IMR-90 (cell line): ENCODE data around the gene LRP3. TPM values are rescaled to one million over a fixed set of nuclear protein-coding genes. Genes with fewer than 3 reads are reported as not detected.

Experiments used
- ATAC-seq: fragments of 200-7000 bp; cut with Tn5 transposase; 2 replicates; pipeline ENCODE4 v1.9.1; 2020; ENCODE audit warnings: low read depth, mild to moderate bottlenecking, moderate library complexity
- BruUV-seq: library from RNA; stranded (reverse); fragments of 400-500 nt; replicated peaks from 2 replicates; lab custom pipeline; 2021; lab: Mats Ljungman, UMichigan
- CTCF ChIA-PET: fragments of 300-600 bp; formaldehyde crosslinking; extraction: SDS; loops from one replicate; lab custom pipeline; 2021; ENCODE audit warnings: antibody characterized with exemption; lab: Yijun Ruan, JAX
- POLR2A ChIA-PET: fragments of 300-600 bp; sonication (Branson Sonifier 250); formaldehyde crosslinking; loops from one replicate; lab custom pipeline; 2022; ENCODE audit warnings: antibody characterized with exemption; ENCODE audit not compliant: unreplicated experiment; lab: Charles Lee
- DNase-seq: peaks from one replicate; pipeline ENCODE4 v3.0.0; 2013
- H2AFZ ChIP-seq: replicated peaks from 2 replicates; pipeline ENCODE3; 2013; ENCODE audit warnings: low read length, mild to moderate bottlenecking; ENCODE audit not compliant: poor library complexity
- H2AK5ac ChIP-seq: 2 replicates; pipeline ENCODE4 v1.6.1; 2013; ENCODE audit warnings: low read depth, low read length, inconsistent platforms
- H2AK9ac ChIP-seq: replicated peaks from 2 replicates; pipeline ENCODE3; 2013; ENCODE audit warnings: mild to moderate bottlenecking, low read depth, low read length, moderate library complexity; ENCODE audit not compliant: poor library complexity
- H2BK120ac ChIP-seq: 2 replicates; pipeline ENCODE4 v1.6.1; 2013; ENCODE audit warnings: low read depth, low read length, inconsistent platforms
- H2BK15ac ChIP-seq: 3 replicates; pipeline ENCODE4 v1.6.1; 2013; ENCODE audit warnings: low read depth, low read length, inconsistent platforms
- H2BK20ac ChIP-seq: 2 replicates; pipeline ENCODE4 v1.6.1; 2013; ENCODE audit warnings: low read depth, mild to moderate bottlenecking, inconsistent platforms, low read length, moderate library complexity
- H2BK5ac ChIP-seq: 2 replicates; pipeline ENCODE4 v1.6.1; 2013; ENCODE audit warnings: mild to moderate bottlenecking, low read depth, low read length, inconsistent platforms; ENCODE audit not compliant: poor library complexity, severe bottlenecking
- H3K14ac ChIP-seq: replicated peaks from 2 replicates; pipeline ENCODE4 v1.6.1; 2013; ENCODE audit warnings: low read depth, low read length, inconsistent platforms
- H3K18ac ChIP-seq: 2 replicates; pipeline ENCODE4 v1.6.1; 2013; ENCODE audit warnings: low read depth, low read length, control low read depth
- H3K23ac ChIP-seq: 2 replicates; pipeline ENCODE4 v1.6.1; 2013; ENCODE audit warnings: low read depth, low read length, inconsistent platforms
- H3K27ac ChIP-seq: 2 replicates; pipeline ENCODE4 v1.5.1; 2013; ENCODE audit warnings: mild to moderate bottlenecking, control low read depth, low read length; ENCODE audit not compliant: insufficient read depth
- H3K27me3 ChIP-seq: 2 replicates; pipeline ENCODE4 v1.6.1; 2013; ENCODE audit warnings: low read length; ENCODE audit not compliant: control insufficient read depth, insufficient read depth
- H3K36me3 ChIP-seq: 2 replicates; pipeline ENCODE4 v1.6.1; 2013; ENCODE audit warnings: low read length, mixed read lengths; ENCODE audit not compliant: control insufficient read depth, insufficient read depth
- H3K4ac ChIP-seq: 2 replicates; pipeline ENCODE4 v1.6.1; 2013; ENCODE audit warnings: low read depth, low read length, inconsistent platforms
- H3K4me1 ChIP-seq: 2 replicates; pipeline ENCODE4 v1.6.1; 2013; ENCODE audit warnings: low read length, mixed read lengths; ENCODE audit not compliant: control insufficient read depth, insufficient read depth
- H3K4me2 ChIP-seq: 2 replicates; pipeline ENCODE4 v1.6.1; 2013; ENCODE audit warnings: low read depth, mild to moderate bottlenecking, control low read depth, low read length, moderate library complexity
- H3K4me3 ChIP-seq: 2 replicates; pipeline ENCODE4 v1.5.1; 2013; ENCODE audit warnings: low read depth, mild to moderate bottlenecking, control low read depth, low read length, moderate library complexity; ENCODE audit not compliant: insufficient read depth
- H3K56ac ChIP-seq: 2 replicates; pipeline ENCODE4 v1.6.1; 2013; ENCODE audit warnings: low read length, inconsistent platforms; ENCODE audit not compliant: insufficient read depth; ENCODE audit errors: extremely low read depth
- H3K79me1 ChIP-seq, 2 experiments: 2 replicates each; pipeline ENCODE4 v1.6.1; 2013; ENCODE audit warnings: low read length in 2 of 2, inconsistent platforms in 1 of 2, low read depth in 1 of 2
- H3K9ac ChIP-seq: 2 replicates; pipeline ENCODE4 v1.6.1; 2013; ENCODE audit warnings: low read depth, low read length, control low read depth
- H3K9me1 ChIP-seq: 2 replicates; pipeline ENCODE4 v1.6.1; 2013; ENCODE audit warnings: low read length, inconsistent platforms; ENCODE audit not compliant: insufficient read depth
- H3K9me3 ChIP-seq: 2 replicates; pipeline ENCODE4 v1.6.1; 2013; ENCODE audit warnings: low read length; ENCODE audit not compliant: control insufficient read depth, insufficient read depth
- H4K20me1 ChIP-seq: 2 replicates; pipeline ENCODE4 v1.6.1; 2013; ENCODE audit warnings: low read length, inconsistent platforms; ENCODE audit not compliant: insufficient read depth
- H4K5ac ChIP-seq: 2 replicates; pipeline ENCODE4 v1.6.1; 2013; ENCODE audit warnings: mild to moderate bottlenecking, low read depth, low read length, control low read depth
- H4K8ac ChIP-seq, 2 experiments: 2 replicates each; pipeline ENCODE4 v1.6.1; 2013; ENCODE audit warnings: low read depth in 2 of 2, low read length in 2 of 2, control low read depth in 1 of 2, inconsistent platforms in 1 of 2
- H4K91ac ChIP-seq: 2 replicates; pipeline ENCODE4 v1.6.1; 2013; ENCODE audit warnings: low read depth, low read length, inconsistent platforms; ENCODE audit not compliant: insufficient read depth
- BHLHE40 ChIP-seq: fragments of 150-350 bp; IDR thresholded peaks from 2 replicates; pipeline ENCODE4 v1.6.1; 2016; ENCODE audit warnings: mild to moderate bottlenecking, low read depth, low read length
- CEBPB ChIP-seq: IDR thresholded peaks from 2 replicates; pipeline ENCODE4 v1.6.1; 2012; ENCODE audit warnings: low read depth, low read length, improper control_type of control experiment
- CHD1 ChIP-seq: IDR thresholded peaks from 2 replicates; pipeline ENCODE4 v1.6.1; 2012; ENCODE audit warnings: low read depth, low read length, improper control_type of control experiment
- CTCF ChIP-seq: conservative IDR thresholded peaks from 2 replicates; pipeline ENCODE4 v1.5.1; 2012; ENCODE audit warnings: mild to moderate bottlenecking, low read depth, low read length, improper control_type of control experiment
- ELK1 ChIP-seq: fragments of 150-350 bp; IDR thresholded peaks from 2 replicates; pipeline ENCODE4 v1.6.1; 2016; ENCODE audit warnings: low read depth, mild to moderate bottlenecking, low read length, moderate library complexity, borderline replicate concordance
- FOS ChIP-seq: fragments of 150-350 bp; IDR thresholded peaks from 2 replicates; pipeline ENCODE4 v1.6.1; 2016; ENCODE audit warnings: low read depth, low read length
- MAFK ChIP-seq: IDR thresholded peaks from 2 replicates; pipeline ENCODE4 v1.6.1; 2012; ENCODE audit warnings: low read depth, low read length, improper control_type of control experiment
- MAZ ChIP-seq: IDR thresholded peaks from 2 replicates; pipeline ENCODE4 v1.6.1; 2012; ENCODE audit warnings: low read depth, mild to moderate bottlenecking, low read length, improper control_type of control experiment, moderate library complexity, borderline replicate concordance
- MXI1 ChIP-seq: IDR thresholded peaks from 2 replicates; pipeline ENCODE4 v1.6.1; 2012; ENCODE audit warnings: low read depth, mild to moderate bottlenecking, low read length, moderate library complexity, borderline replicate concordance
- NFE2L2 ChIP-seq: fragments of 150-350 bp; IDR thresholded peaks from 2 replicates; pipeline ENCODE4 v1.6.1; 2016; ENCODE audit warnings: low read depth, mild to moderate bottlenecking, low read length
- POLR2A ChIP-seq: IDR thresholded peaks from 2 replicates; pipeline ENCODE4 v1.6.1; 2012; ENCODE audit warnings: mild to moderate bottlenecking, low read depth, low read length
- RAD21 ChIP-seq: IDR thresholded peaks from 2 replicates; pipeline ENCODE4 v1.6.1; 2012; ENCODE audit warnings: low read length, improper control_type of control experiment
- RCOR1 ChIP-seq: IDR thresholded peaks from 2 replicates; pipeline ENCODE4 v1.6.1; 2012; ENCODE audit warnings: mild to moderate bottlenecking, low read length, improper control_type of control experiment; ENCODE audit not compliant: insufficient replicate concordance
- RFX5 ChIP-seq: IDR thresholded peaks from 2 replicates; pipeline ENCODE4 v1.8.0; 2012; ENCODE audit warnings: low read depth, mild to moderate bottlenecking, low read length, moderate library complexity
- SMC3 ChIP-seq: fragments of 150-350 bp; IDR thresholded peaks from 2 replicates; pipeline ENCODE4 v1.6.1; 2016; ENCODE audit warnings: low read depth, mild to moderate bottlenecking, antibody characterized with exemption, low read length, moderate library complexity
- USF2 ChIP-seq: fragments of 150-350 bp; IDR thresholded peaks from 2 replicates; pipeline ENCODE4 v1.6.1; 2017; ENCODE audit warnings: mild to moderate bottlenecking, antibody characterized with exemption, low read length, low read depth
- WGBS, 2 experiments: methylation state at CpG; one replicate each; pipeline versions ENCODE4 v1.1.5 to v1.1.7; 2013; ENCODE audit warnings: missing lambda C conversion rate in 2 of 2; ENCODE audit not compliant: insufficient read length in 1 of 2; ENCODE audit errors: extremely low coverage in 2 of 2; 5-methylcytosine and 5-hydroxymethylcytosine counted together
- dilution Hi-C: fragments of 300-500 bp; cut with HindIII; formaldehyde crosslinking; loops from one replicate; pipeline ENCODE4 v1.14.3; 2018; ENCODE audit warnings: low sequenced_read_pairs; ENCODE audit not compliant: unreplicated experiment
- in situ Hi-C: fragments of 300-500 bp; cut with MboI; formaldehyde crosslinking; loops from 3 replicates; pipeline ENCODE4 v1.14.3; 2019; ENCODE audit warnings: low sequenced_read_pairs, inconsistent platforms, mixed read lengths
- intact Hi-C: fragments of 100-400 bp; cut with micrococcal nuclease; formaldehyde crosslinking; loops from 2 replicates; pipeline ENCODE4 v1.10.0; 2022
- polyA plus RNA-seq, 3 experiments: library from polyadenylated mRNA; depleted of rRNA; stranded (reverse); fragments of >200 nt; gene quantifications; 2 replicates each; pipeline ENCODE4 v1.2.3, GENCODE V29; 2012; ENCODE audit warnings: low replicate concordance in 1 of 3
- total RNA-seq: library from RNA; depleted of rRNA; stranded (reverse); fragments of >200 nt; gene quantifications from 2 replicates; pipeline ENCODE4 v1.2.3, GENCODE V29; 2012

The LRP3 gene
- total and polyA plus RNA-seq, 2 of the 4 experiments (the other 2 are of a cell fraction), result 8.4 to 20.2 TPM

- Histone ChIP-seq H3K18ac (no peak overlapping the region), H3K9me1 (peaks cover 12% of the 10 kb centered on the region; the same call in 1 of the 2 replicates), H4K91ac (no peak overlapping the region), H2AFZ (no peak overlapping the region), H3K56ac (no peak overlapping the region), H3K9me3 (no peaks in the 10 kb centered on the region), H2BK15ac (no peak overlapping the region), H4K20me1 (peaks cover 9% of the 10 kb centered on the region), H2AK9ac (peak overlapping the region; percentile 82), H2BK20ac (no peak overlapping the region), H3K4me2 (no peak overlapping the region), H3K79me1 (peaks cover 11 to 23% of the 10 kb centered on the region in 2 experiments), H2BK120ac (no peak overlapping the region), H3K4me3 (no peak overlapping the region), H3K23ac (no peak overlapping the region), H3K4me1 (peaks cover 10% of the 10 kb centered on the region), H3K27me3 (no peaks in the 10 kb centered on the region), H3K36me3 (no peaks in the 10 kb centered on the region), H2AK5ac (no peak overlapping the region), H4K8ac (no peak overlapping the region), H3K27ac (no peak overlapping the region), H4K5ac (no peak overlapping the region), H3K4ac (no peak overlapping the region), H3K9ac (no peak overlapping the region), H3K14ac (no peak overlapping the region), H2BK5ac (no peak overlapping the region)
- ChIA-PET CTCF (no interaction called here), POLR2A (no interaction called here)
- ATAC-seq, result no peak
- DNase-seq, result no peak
- intact Hi-C loops, result no loop called here
- dilution Hi-C loops, result no loop called here
- WGBS, 2 experiments, result 90% methylated on average over 2 of the region's 5 CpGs; no CpG with 5 or more reads in 1 of the 2 experiments
- in situ Hi-C loops, result no loop called here
- BruUV-seq, result no TSS peak
- TF ChIP-seq FOS (no peak), USF2 (no peak), RFX5 (no peak), ELK1 (no peak), MXI1 (no peak), CTCF (no peak), SMC3 (no peak), RCOR1 (no peak), CHD1 (no peak), MAFK (no peak), CEBPB (no peak), RAD21 (no peak), BHLHE40 (no peak), POLR2A (no peak), MAZ (no peak), NFE2L2 (no peak)
These were observed 19.9 kb upstream of the LRP3 start for GRCh38 chr19:33174186-33174585.
